Pancreas (tissue), 10 donors: Measurements from ENCODE around the gene GAD1. TPM values are rescaled to one million over a fixed set of nuclear protein-coding genes. Genes with fewer than 3 reads are reported as not detected.

Experiments
- ATAC-seq, 4 donors: fragments of 200-7000 bp; cut with Tn5 transposase; one replicate each; pipeline versions ENCODE4 v1.8.0 to v1.9.1; 2020; ENCODE audit warnings: mild to moderate bottlenecking in 4 of 4, moderate library complexity in 4 of 4
- DNase-seq, 6 donors: peaks; one replicate each; pipeline ENCODE4 v3.0.0-alpha.2; 2020
- FAIRE-seq: peaks from 2 replicates; lab custom pipeline; 2012; peaks lifted over from hg19 to GRCh38; lab: Jason Lieb, UNC
- H3K27ac ChIP-seq, 4 donors: fragments of 200-600 bp; sonication (generic); 1 replicate in 3 of 4; 2 replicates in 1 of 4; pipeline versions ENCODE4 v1.5.0 to v1.8.0; 2020
- H3K27me3 ChIP-seq, 4 donors: fragments of 200-600 bp; one replicate each; pipeline ENCODE4 v1.8.0; 2021
- H3K36me3 ChIP-seq, 3 donors: fragments of 200-600 bp; sonication (generic) in 1 of 3; one replicate each; pipeline versions ENCODE4 v1.5.0 to v1.8.0; 2020 to 2021
- H3K4me1 ChIP-seq, 3 donors: fragments of 200-600 bp; one replicate each; pipeline ENCODE4 v1.8.0; 2021
- H3K4me3 ChIP-seq, 4 donors: fragments of 200-600 bp; sonication (generic) in 2 of 4; one replicate each; pipeline versions ENCODE4 v1.5.0 to v1.8.0; 2020 to 2021
- H3K9me3 ChIP-seq, 4 donors: fragments of 200-600 bp; one replicate each; pipeline ENCODE4 v1.8.0; 2021
- CTCF ChIP-seq, 4 donors: fragments of 200-600 bp; sonication (generic) in 3 of 4; IDR thresholded peaks; one replicate each; pipeline versions ENCODE4 v1.5.0 to v1.8.0; 2021; ENCODE audit warnings: antibody characterized with exemption in 4 of 4
- WGBS, 2 donors: extraction: QIAGEN DNeasy Blood & Tissue Kit; methylation state at CpG; one replicate each; pipeline ENCODE4 v1.1.7; 2013; 5-methylcytosine and 5-hydroxymethylcytosine counted together
- intact Hi-C, 3 donors: fragments of 100-400 bp; cut with DNase I; formaldehyde crosslinking; loops; one replicate each; pipeline versions ENCODE4 v1.11.1 to v1.14.2; 2022
- polyA plus RNA-seq, 2 donors: library from polyadenylated mRNA; stranded (reverse); fragments of 200-250 nt; gene quantifications; one replicate each; pipeline ENCODE4 v1.2.3, GENCODE V29; 2013
- total RNA-seq, 6 donors: library from RNA; stranded (reverse); fragmentation: NEBNext Ultra II Directional in 4 of 6; extraction: Animal tissue kit (Norgen Biotek cat#: 25700) in 4 of 6; gene quantifications; one replicate each; pipeline versions ENCODE4 v1.2.1 to v1.2.4, GENCODE V29; 2021 to 2023
- donor health status: healthy with polysubstance abuse.
- donor health status: DM: no; HTN: no; CAD: no; lungs with moderate emphysema.
- donor health status: DM: no; HTN: no; CAD: no.
- donor health status: control.
- donor health status: control.
- donor health status: Bipolar disorder and iron deficiency.
- donor health status: DM: yes; HTN: yes; CAD: no.
- donor health status: DM: no; HTN: no; CAD: no.
- donor health status: DM: no; HTN: no; CAD: no.
- donor health status: DM: yes; HTN: yes; CAD: no.

The GAD1 gene
- total and polyA plus RNA-seq, 8 donors, result 0.17 to 1.0 (median 0.35) TPM

GRCh38 chr2:170828533-170828916 is 11.8 kb downstream of the GAD1 start:
- no peak for ATAC-seq
- Histone ChIP-seq H3K9me3 (no peaks in the 10 kb centered on the region), H3K4me3 (no peak overlapping the region), H3K36me3 (no peaks in the 10 kb centered on the region), H3K27me3 (peaks cover 0 to 1% (median 0%) of the 10 kb centered on the region in 4 donors), H3K4me1 (no peaks in the 10 kb centered on the region), H3K27ac (no peak overlapping the region)
- WGBS, 2 donors, result 63 to 72% methylated on average over 5 of the region's 5 CpGs
- no peak for FAIRE-seq
- no peak for DNase-seq
- no peak for TF ChIP-seq CTCF (IDR thresholded peaks at IDR 0.05)
- intact Hi-C loops, result no loop called here

GRCh38 chr2:170829036-170829435 is 12.3 kb downstream of the GAD1 start:
- no peaks in the 10 kb centered on the region for H3K36me3 ChIP-seq
- FAIRE-seq (no peak), ATAC-seq (no peak), DNase-seq (no peak)
- no peaks in the 10 kb centered on the region for H3K27me3 ChIP-seq
- no peak overlapping the region for H3K4me3 ChIP-seq
- TF ChIP-seq CTCF (IDR thresholded peaks at IDR 0.05), result no peak
- WGBS, 2 donors, result 61 to 70% methylated on average over 2 of the region's 2 CpGs
- H3K27ac ChIP-seq, result no peak overlapping the region
- no peaks in the 10 kb centered on the region for H3K9me3 ChIP-seq
- intact Hi-C loops, result no loop called here
- no peaks in the 10 kb centered on the region for H3K4me1 ChIP-seq

GRCh38 chr2:170830166-170830565 is 13.5 kb downstream of the GAD1 start:
- no peak for TF ChIP-seq CTCF (IDR thresholded peaks at IDR 0.05)
- WGBS, 2 donors, result 88 to 91% methylated on average over 3 of the region's 3 CpGs
- DNase-seq (no peak), ATAC-seq (no peak), FAIRE-seq (no peak)
- H3K36me3 ChIP-seq, result no peaks in the 10 kb centered on the region
- no peak overlapping the region for H3K4me3 ChIP-seq
- no peaks in the 10 kb centered on the region for H3K27me3 ChIP-seq
- intact Hi-C loops, result no loop called here
- no peaks in the 10 kb centered on the region for H3K9me3 ChIP-seq
- H3K27ac ChIP-seq, result no peak overlapping the region
- no peaks in the 10 kb centered on the region for H3K4me1 ChIP-seq

GRCh38 chr2:170831115-170831514 is 14.4 kb downstream of the GAD1 start:
- intact Hi-C loops, result no loop called here
- 86 to 91% methylated on average over 4 of the region's 4 CpGs for WGBS, 2 donors
- TF ChIP-seq CTCF (IDR thresholded peaks at IDR 0.05), result no peak
- Histone ChIP-seq H3K9me3 (no peaks in the 10 kb centered on the region), H3K36me3 (no peaks in the 10 kb centered on the region), H3K27ac (no peak overlapping the region), H3K27me3 (no peaks in the 10 kb centered on the region), H3K4me1 (no peaks in the 10 kb centered on the region), H3K4me3 (no peak overlapping the region)
- ATAC-seq, result no peak
- no peak for FAIRE-seq
- DNase-seq, result no peak

GRCh38 chr2:170836027-170836426 is 19.3 kb downstream of the GAD1 start:
- FAIRE-seq (no peak), DNase-seq (no peak), ATAC-seq (no peak)
- WGBS, 2 donors, result 37 to 45% methylated on average over 5 of the region's 5 CpGs
- Histone ChIP-seq H3K9me3 (no peaks in the 10 kb centered on the region), H3K36me3 (no peaks in the 10 kb centered on the region), H3K27me3 (no peaks in the 10 kb centered on the region), H3K4me3 (no peak overlapping the region), H3K4me1 (no peaks in the 10 kb centered on the region), H3K27ac (no peak overlapping the region)
- no peak for TF ChIP-seq CTCF (IDR thresholded peaks at IDR 0.05)
- intact Hi-C loops, result no loop called here
